ENCODE results near the gene SMO. TPM values are rescaled to one million over a fixed set of nuclear protein-coding genes. Genes with fewer than 3 reads are reported as not detected.

The SMO gene
- total and polyA plus RNA-seq, 2 donors from 2014 or later, result 13.2 to 20.8 TPM

GRCh38 chr7:129167817-129168216 lies 20.6 kb upstream of the SMO start:
- no peak overlapping the region for H3K9ac ChIP-seq (ENCODE audit: low read length in 3 of 3)
- H3K4me3 ChIP-seq (ENCODE audit: low read length in 3 of 3), result no peak overlapping the region
- TF ChIP-seq CTCF (IDR thresholded peaks at IDR 0.05; ENCODE audit: borderline replicate concordance, extremely low read depth, insufficient read depth), result no peak
- no peaks in the 10 kb centered on the region for H3K27me3 ChIP-seq (ENCODE audit: control insufficient read depth, insufficient read depth, low read length)
- H3K4me1 ChIP-seq (ENCODE audit: control insufficient read depth in 2 of 3, insufficient read depth in 2 of 3, low read depth in 1 of 3, low read length in 3 of 3), result peaks cover 2 to 5% (median 3%) of the 10 kb centered on the region in 3 donors
- no peak overlapping the region for H3K27ac ChIP-seq (ENCODE audit: low read depth in 2 of 2, low read length in 2 of 2)
- H3K36me3 ChIP-seq (ENCODE audit: control insufficient read depth in 2 of 3, insufficient read depth in 3 of 3, low read length in 3 of 3), result peaks cover 0 to 36% (median 6%) of the 10 kb centered on the region in 3 donors
- H3K9me3 ChIP-seq (ENCODE audit: control insufficient read depth in 2 of 3, insufficient read depth in 1 of 3, low read length in 3 of 3), result no peaks in the 10 kb centered on the region
- DNase-seq (no peak), FAIRE-seq (no peak)
- intact Hi-C loops (cut with DNase I), result no loop called here

DNA sequence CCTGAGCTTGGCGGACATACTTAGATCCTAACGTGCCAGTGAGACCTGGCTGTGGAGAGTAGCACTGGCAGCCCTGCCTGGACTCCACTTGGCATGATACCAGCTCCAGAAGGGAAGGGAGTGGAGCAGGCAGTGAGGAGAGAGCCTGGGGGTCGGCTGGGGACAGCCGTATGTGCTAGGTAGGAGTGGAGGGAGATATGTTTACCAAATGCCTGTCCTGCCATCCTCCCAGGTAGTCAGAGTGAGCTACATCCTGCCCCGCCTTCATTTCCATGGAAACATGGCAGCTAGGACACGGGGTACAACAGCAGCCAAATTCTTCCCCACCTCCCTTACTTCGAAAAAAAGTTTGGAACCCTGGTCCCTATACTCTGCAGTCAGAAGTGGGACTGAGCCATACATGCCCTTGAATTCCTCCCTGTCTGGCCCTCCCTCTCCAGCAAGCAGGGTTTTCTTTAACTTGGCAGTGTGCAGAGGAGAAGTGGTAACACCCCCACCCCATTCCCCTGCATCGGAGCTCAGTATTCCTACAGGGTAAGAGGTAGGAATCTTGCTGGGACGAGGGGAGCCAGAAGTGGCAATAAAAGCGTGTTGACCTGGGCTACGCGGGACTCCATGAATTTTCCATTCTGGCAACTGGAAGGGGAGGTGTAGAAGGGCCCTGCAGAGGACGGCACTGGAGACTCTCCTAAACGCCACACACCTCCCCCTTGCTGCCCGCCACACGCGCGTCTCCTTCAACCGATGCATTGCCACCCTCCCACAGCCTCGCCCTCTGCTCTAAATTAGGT lies 20.0 kb upstream of the SMO start:
- intact Hi-C loops (cut with DNase I), result no loop called here
- TF ChIP-seq CTCF (IDR thresholded peaks at IDR 0.05; ENCODE audit: borderline replicate concordance, extremely low read depth, insufficient read depth), result no peak
- H3K27me3 ChIP-seq (ENCODE audit: control insufficient read depth, insufficient read depth, low read length), result no peaks in the 10 kb centered on the region
- no peak overlapping the region for H3K9ac ChIP-seq (ENCODE audit: low read length in 3 of 3)
- H3K36me3 ChIP-seq (ENCODE audit: control insufficient read depth in 2 of 3, insufficient read depth in 3 of 3, low read length in 3 of 3), result peaks cover 0 to 36% (median 6%) of the 10 kb centered on the region in 3 donors
- H3K4me3 ChIP-seq (ENCODE audit: low read length in 3 of 3), result peak overlapping the region in 1 of 3 donors; percentile 48
- no peak overlapping the region for H3K27ac ChIP-seq (ENCODE audit: low read depth in 2 of 2, low read length in 2 of 2)
- no peaks in the 10 kb centered on the region for H3K9me3 ChIP-seq (ENCODE audit: control insufficient read depth in 2 of 3, insufficient read depth in 1 of 3, low read length in 3 of 3)
- FAIRE-seq, result no peak
- DNase-seq, result peak in 4 of 5 donors; percentile 44 to 68 (median 55)
- H3K4me1 ChIP-seq (ENCODE audit: control insufficient read depth in 2 of 3, insufficient read depth in 2 of 3, low read depth in 1 of 3, low read length in 3 of 3), result peaks cover 0 to 5% (median 3%) of the 10 kb centered on the region in 3 donors

- intact Hi-C loops (cut with DNase I), result no loop called here
- no peak overlapping the region for H3K27ac ChIP-seq (ENCODE audit: low read depth in 2 of 2, low read length in 2 of 2)
- DNase-seq (peak; percentile 63 to 85 (median 75)), FAIRE-seq (no peak)
- peaks cover 0 to 5% (median 3%) of the 10 kb centered on the region in 3 donors for H3K4me1 ChIP-seq (ENCODE audit: control insufficient read depth in 2 of 3, insufficient read depth in 2 of 3, low read depth in 1 of 3, low read length in 3 of 3)
- H3K27me3 ChIP-seq (ENCODE audit: control insufficient read depth, insufficient read depth, low read length), result no peaks in the 10 kb centered on the region
- TF ChIP-seq CTCF (IDR thresholded peaks at IDR 0.05; ENCODE audit: borderline replicate concordance, extremely low read depth, insufficient read depth), result no peak
- no peaks in the 10 kb centered on the region for H3K9me3 ChIP-seq (ENCODE audit: control insufficient read depth in 2 of 3, insufficient read depth in 1 of 3, low read length in 3 of 3)
- peak overlapping the region in 1 of 3 donors; percentile 48 for H3K4me3 ChIP-seq (ENCODE audit: low read length in 3 of 3)
- no peak overlapping the region for H3K9ac ChIP-seq (ENCODE audit: low read length in 3 of 3)
- H3K36me3 ChIP-seq (ENCODE audit: control insufficient read depth in 2 of 3, insufficient read depth in 3 of 3, low read length in 3 of 3), result peaks cover 0 to 33% (median 6%) of the 10 kb centered on the region in 3 donors
Observed at GRCh38 chr7:129169171-129169671, 19.2 kb upstream of the SMO start.

Data from kidney (tissue), 14 donors.